Measurements from ENCODE around the gene PTGFRN. TPM values are rescaled to one million over a fixed set of nuclear protein-coding genes. Genes with fewer than 3 reads are reported as not detected.
A peak's percentile ranks its signal among the peaks of the same experiment; 100 is the strongest.
"Not testable (repeated sequence)": the region's sequence is repeated elsewhere in the genome, so short reads cannot be mapped to it uniquely, and the experiment has no call there.

Gene PTGFRN
- total and polyA plus RNA-seq, 2 experiments from 2014 or later: 16.6 to 31.0 TPM

DNA sequence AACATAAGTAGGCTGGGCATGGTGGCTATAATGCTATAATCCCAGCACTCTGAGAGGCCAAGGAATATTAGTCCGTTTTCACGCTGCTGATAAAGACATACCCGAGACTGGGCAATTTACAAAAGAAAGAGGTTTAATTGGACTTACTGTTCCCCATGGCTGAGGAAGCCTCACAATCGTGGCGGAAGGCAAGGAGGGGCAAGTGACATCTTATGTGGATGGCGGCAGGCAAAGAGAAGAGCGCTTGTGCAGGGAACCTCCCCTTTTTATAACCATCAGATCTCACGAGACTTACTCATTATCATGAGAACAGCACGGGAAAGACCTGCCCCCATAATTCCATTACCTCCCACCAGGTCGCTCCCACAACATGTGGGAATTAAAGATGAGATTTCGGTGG is 28.5 kb downstream of the PTGFRN start:
- TF ChIP-seq EZH2 (IDR thresholded peaks at IDR 0.05; ENCODE audit: borderline replicate concordance) (no peak), EZH2phosphoT487 (IDR thresholded peaks at IDR 0.05; ENCODE audit: low read depth, severe bottlenecking, unreplicated experiment) (no peak), CTCF (IDR thresholded peaks at IDR 0.05; ENCODE audit: poor library complexity) (no peak)
- no peaks in the 10 kb centered on the region for H4K20me1 ChIP-seq (ENCODE audit: insufficient read depth, poor library complexity, severe bottlenecking)

GRCh38 chr1:116939780-116940543 is 30.2 kb downstream of the PTGFRN start:
- H3K27ac ChIP-seq; H3K9me2 ChIP-seq (replicated peaks; ENCODE audit: insufficient read depth); H4K20me1 ChIP-seq (ENCODE audit: insufficient read depth, poor library complexity, severe bottlenecking); H3K4me1 ChIP-seq (ENCODE audit: insufficient read depth); H3K9me3 ChIP-seq (ENCODE audit: low read depth); H3K4me3 ChIP-seq; H3K27me3 ChIP-seq; H3K36me3 ChIP-seq (replicated peaks; ENCODE audit: insufficient read depth, low read depth); H2AFZ ChIP-seq: not testable (repeated sequence)
- WGBS (ENCODE audit: low lambda C conversion rate, missing lambda C conversion rate): 46% methylated on average over 6 of the region's 6 CpGs
- Histone ChIP-seq H3K79me2 (peaks cover 16% of the 10 kb centered on the region), H3K4me2 (peak overlapping the region; percentile 19)
- DNase-seq (ENCODE audit: low spot score): peak; percentile 27

More for the DNA sequence above, 28.5 kb downstream of the PTGFRN start:
- peaks cover 25% of the 10 kb centered on the region for H3K79me2 ChIP-seq
- H3K27me3 ChIP-seq: no peaks in the 10 kb centered on the region
- H3K4me1 ChIP-seq (ENCODE audit: insufficient read depth): peaks cover 6% of the 10 kb centered on the region
- H3K9me2 ChIP-seq (replicated peaks; ENCODE audit: insufficient read depth): no peaks in the 10 kb centered on the region
- no peak for DNase-seq (ENCODE audit: low spot score)
- no peak overlapping the region for H3K4me2 ChIP-seq
- no peak overlapping the region for H3K27ac ChIP-seq
- H3K4me3 ChIP-seq: no peak overlapping the region
- 95% methylated on average over 11 of the region's 11 CpGs for WGBS (ENCODE audit: low lambda C conversion rate, missing lambda C conversion rate)
- no peak overlapping the region for H2AFZ ChIP-seq
- no peaks in the 10 kb centered on the region for H3K36me3 ChIP-seq (replicated peaks; ENCODE audit: insufficient read depth, low read depth)
- H3K9me3 ChIP-seq (ENCODE audit: low read depth): no peaks in the 10 kb centered on the region

- no peak for DNase-seq (ENCODE audit: low spot score)
- Histone ChIP-seq H3K9me3 (ENCODE audit: low read depth) (no peaks in the 10 kb centered on the region), H3K79me2 (peaks cover 12% of the 10 kb centered on the region), H3K36me3 (replicated peaks; ENCODE audit: insufficient read depth, low read depth) (no peaks in the 10 kb centered on the region), H2AFZ (no peak overlapping the region), H3K4me1 (ENCODE audit: insufficient read depth) (peaks cover 6% of the 10 kb centered on the region), H3K4me3 (no peak overlapping the region), H4K20me1 (ENCODE audit: insufficient read depth, poor library complexity, severe bottlenecking) (no peaks in the 10 kb centered on the region), H3K27me3 (no peaks in the 10 kb centered on the region), H3K27ac (no peak overlapping the region), H3K9me2 (replicated peaks; ENCODE audit: insufficient read depth) (no peaks in the 10 kb centered on the region), H3K4me2 (no peak overlapping the region)
- TF ChIP-seq EZH2phosphoT487 (IDR thresholded peaks at IDR 0.05; ENCODE audit: low read depth, severe bottlenecking, unreplicated experiment): no peak
- TF ChIP-seq EZH2 (IDR thresholded peaks at IDR 0.05; ENCODE audit: borderline replicate concordance): no peak
- TF ChIP-seq CTCF (IDR thresholded peaks at IDR 0.05; ENCODE audit: poor library complexity): no peak
- 79% methylated on average over 2 of the region's 2 CpGs for WGBS (ENCODE audit: low lambda C conversion rate, missing lambda C conversion rate)
These were observed 31.3 kb downstream of the PTGFRN start for GRCh38 chr1:116940814-116941599.

DNA sequence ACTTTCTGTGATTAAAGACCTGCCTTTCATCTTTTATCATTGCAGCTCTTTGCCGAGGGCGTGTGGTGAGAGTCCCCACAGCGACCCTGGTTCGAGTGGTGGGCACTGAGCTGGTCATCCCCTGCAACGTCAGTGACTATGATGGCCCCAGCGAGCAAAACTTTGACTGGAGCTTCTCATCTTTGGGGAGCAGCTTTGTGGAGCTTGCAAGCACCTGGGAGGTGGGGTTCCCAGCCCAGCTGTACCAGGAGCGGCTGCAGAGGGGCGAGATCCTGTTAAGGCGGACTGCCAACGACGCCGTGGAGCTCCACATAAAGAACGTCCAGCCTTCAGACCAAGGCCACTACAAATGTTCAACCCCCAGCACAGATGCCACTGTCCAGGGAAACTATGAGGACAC is 32.0 kb downstream of the PTGFRN start:
- 95% methylated on average over 13 of the region's 13 CpGs for WGBS (ENCODE audit: low lambda C conversion rate, missing lambda C conversion rate)
- TF ChIP-seq EZH2 (IDR thresholded peaks at IDR 0.05; ENCODE audit: borderline replicate concordance) (no peak), CTCF (IDR thresholded peaks at IDR 0.05; ENCODE audit: poor library complexity) (no peak), EZH2phosphoT487 (IDR thresholded peaks at IDR 0.05; ENCODE audit: low read depth, severe bottlenecking, unreplicated experiment) (no peak)
- no peaks in the 10 kb centered on the region for H4K20me1 ChIP-seq (ENCODE audit: insufficient read depth, poor library complexity, severe bottlenecking)
- H3K79me2 ChIP-seq: peaks cover 8% of the 10 kb centered on the region
- no peaks in the 10 kb centered on the region for H3K27me3 ChIP-seq
- H3K4me3 ChIP-seq: no peak overlapping the region
- no peak for DNase-seq (ENCODE audit: low spot score)
- no peaks in the 10 kb centered on the region for H3K36me3 ChIP-seq (replicated peaks; ENCODE audit: insufficient read depth, low read depth)
- H2AFZ ChIP-seq: no peak overlapping the region
- H3K27ac ChIP-seq: no peak overlapping the region
- peaks cover 6% of the 10 kb centered on the region for H3K4me1 ChIP-seq (ENCODE audit: insufficient read depth)
- no peak overlapping the region for H3K4me2 ChIP-seq
- H3K9me3 ChIP-seq (ENCODE audit: low read depth): no peaks in the 10 kb centered on the region
- no peaks in the 10 kb centered on the region for H3K9me2 ChIP-seq (replicated peaks; ENCODE audit: insufficient read depth)

Data from hepatocyte (in vitro differentiated cells).